ENCODE measurements around the gene NRG2. TPM values are rescaled to one million over a fixed set of nuclear protein-coding genes. Genes with fewer than 3 reads are reported as not detected.
A peak's percentile ranks its signal among the peaks of the same experiment; 100 is the strongest.

NRG2 gene
- total and polyA plus RNA-seq, 7 donors = 0.42 to 19.6 (median 3.5) TPM

DNA sequence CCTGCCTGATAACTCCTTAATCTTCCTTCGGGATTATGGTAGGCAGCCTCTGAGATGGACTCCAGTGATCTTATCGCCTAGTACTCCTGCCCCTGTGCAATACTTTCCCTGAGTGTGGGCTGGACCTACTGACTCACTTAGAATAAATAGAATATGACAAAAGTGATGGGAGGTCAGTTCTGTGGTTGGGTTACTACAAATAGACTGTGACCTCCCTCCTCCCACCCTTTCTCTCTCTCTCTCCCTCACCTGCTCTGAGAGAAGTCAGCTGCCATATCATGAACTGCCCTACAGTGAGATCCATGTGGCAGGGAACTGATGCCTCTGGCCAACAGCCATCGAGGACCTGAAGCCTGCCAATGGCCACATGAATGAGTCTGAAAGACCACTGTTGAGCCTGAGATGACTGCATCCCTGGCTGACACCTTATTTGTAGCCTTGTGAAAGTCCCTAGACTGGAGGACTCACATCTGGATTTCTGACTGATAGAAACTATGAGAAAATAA, 31.7 kb downstream of the NRG2 start:
- Histone ChIP-seq H3K27ac (peak overlapping the region; percentile 91), H3K4me1 (peaks cover 56% of the 10 kb centered on the region), H3K4me3 (no peak overlapping the region), H3K9me3 (no peaks in the 10 kb centered on the region), H3K36me3 (ENCODE audit: insufficient read depth in 1 of 2, low read depth in 1 of 2) (no peaks in the 10 kb centered on the region), H3K27me3 (ENCODE audit: insufficient read depth in 3 of 3, low read length in 2 of 3) (no peaks in the 10 kb centered on the region)
- TF ChIP-seq, protein P1, sequence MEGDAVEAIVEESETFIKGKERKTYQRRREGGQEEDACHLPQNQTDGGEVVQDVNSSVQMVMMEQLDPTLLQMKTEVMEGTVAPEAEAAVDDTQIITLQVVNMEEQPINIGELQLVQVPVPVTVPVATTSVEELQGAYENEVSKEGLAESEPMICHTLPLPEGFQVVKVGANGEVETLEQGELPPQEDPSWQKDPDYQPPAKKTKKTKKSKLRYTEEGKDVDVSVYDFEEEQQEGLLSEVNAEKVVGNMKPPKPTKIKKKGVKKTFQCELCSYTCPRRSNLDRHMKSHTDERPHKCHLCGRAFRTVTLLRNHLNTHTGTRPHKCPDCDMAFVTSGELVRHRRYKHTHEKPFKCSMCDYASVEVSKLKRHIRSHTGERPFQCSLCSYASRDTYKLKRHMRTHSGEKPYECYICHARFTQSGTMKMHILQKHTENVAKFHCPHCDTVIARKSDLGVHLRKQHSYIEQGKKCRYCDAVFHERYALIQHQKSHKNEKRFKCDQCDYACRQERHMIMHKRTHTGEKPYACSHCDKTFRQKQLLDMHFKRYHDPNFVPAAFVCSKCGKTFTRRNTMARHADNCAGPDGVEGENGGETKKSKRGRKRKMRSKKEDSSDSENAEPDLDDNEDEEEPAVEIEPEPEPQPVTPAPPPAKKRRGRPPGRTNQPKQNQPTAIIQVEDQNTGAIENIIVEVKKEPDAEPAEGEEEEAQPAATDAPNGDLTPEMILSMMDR (IDR thresholded peaks at IDR 0.05) = no peak
- DNase-seq (peak; percentile 66 to 92), ATAC-seq (peak; percentile 94 to 98 (median 96))
- intact Hi-C loops (cut with DNase I) = loop anchor here in 1 of 2 donors (2.0 kb wide), 1 partner anchor 25 kb away; no protein-coding TSS in a partner anchor
- WGBS, 3 donors = 29 to 36% (median 33%) methylated on average over 3 of the region's 3 CpGs

DNA sequence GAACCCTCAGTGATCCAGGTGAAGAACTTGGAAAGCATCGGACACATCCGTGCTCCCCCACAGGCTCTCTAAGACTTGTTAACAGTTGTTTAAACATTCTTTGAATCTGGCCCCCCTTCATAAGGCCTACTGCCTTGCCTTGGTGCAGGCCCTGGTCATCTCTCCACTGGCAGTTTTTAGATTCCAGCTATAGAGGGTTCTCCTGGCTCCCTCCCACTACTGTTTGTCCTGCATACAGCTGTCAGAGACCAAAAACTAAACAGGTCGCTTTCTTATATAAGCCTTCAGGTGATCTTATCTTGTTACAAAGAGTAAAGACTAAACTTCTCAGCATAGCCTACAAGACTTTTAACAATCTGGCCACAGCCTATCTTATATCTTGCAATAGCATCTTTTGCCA, 32.3 kb downstream of the NRG2 start:
- Histone ChIP-seq H3K36me3 (ENCODE audit: insufficient read depth in 1 of 2, low read depth in 1 of 2) (no peaks in the 10 kb centered on the region), H3K4me1 (peaks cover 51% of the 10 kb centered on the region), H3K27ac (peak overlapping the region; percentile 91), H3K27me3 (ENCODE audit: insufficient read depth in 3 of 3, low read length in 2 of 3) (no peaks in the 10 kb centered on the region), H3K9me3 (no peaks in the 10 kb centered on the region), H3K4me3 (no peak overlapping the region)
- 71 to 90% (median 86%) methylated on average over 3 of the region's 3 CpGs for WGBS, 3 donors
- TF ChIP-seq, protein P1 (IDR thresholded peaks at IDR 0.05) = no peak
- DNase-seq (no peak), ATAC-seq (peak in 2 of 4 donors; percentile 6 to 10)
- intact Hi-C loops (cut with DNase I) = loop anchor here in 1 of 2 donors (2.0 kb wide), 1 partner anchor 24 kb away; no protein-coding TSS in a partner anchor

DNA sequence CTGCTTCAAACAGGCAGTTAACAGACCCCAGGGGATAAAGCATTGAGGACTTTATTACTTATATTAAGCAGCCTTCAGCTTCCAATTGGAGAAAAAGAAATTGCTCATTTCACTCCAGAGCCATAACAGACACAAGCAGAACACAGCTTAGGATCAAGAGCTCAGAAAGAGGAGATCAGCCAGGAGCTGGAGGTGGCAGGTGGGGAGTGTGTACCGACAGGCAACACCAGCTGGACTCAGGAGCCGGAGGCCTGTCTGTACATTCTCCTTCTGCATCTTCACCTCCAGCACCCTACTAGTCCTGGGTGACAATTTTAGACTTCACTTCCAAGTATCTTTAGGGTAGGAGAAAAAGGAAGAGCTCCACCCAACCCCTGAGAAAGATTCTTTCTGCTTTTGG, 35.8 kb downstream of the NRG2 start:
- Histone ChIP-seq H3K9me3 (no peaks in the 10 kb centered on the region), H3K4me3 (no peak overlapping the region), H3K27me3 (ENCODE audit: insufficient read depth in 3 of 3, low read length in 2 of 3) (no peaks in the 10 kb centered on the region), H3K36me3 (ENCODE audit: insufficient read depth in 1 of 2, low read depth in 1 of 2) (no peaks in the 10 kb centered on the region), H3K4me1 (peaks cover 33% of the 10 kb centered on the region), H3K27ac (peak overlapping the region; percentile 31)
- intact Hi-C loops (cut with DNase I) = no loop called here
- 31 to 79% (median 44%) methylated on average over 2 of the region's 2 CpGs for WGBS, 3 donors
- no peak for DNase-seq
- TF ChIP-seq, protein P1 (IDR thresholded peaks at IDR 0.05) = no peak
- no peak for ATAC-seq

DNA sequence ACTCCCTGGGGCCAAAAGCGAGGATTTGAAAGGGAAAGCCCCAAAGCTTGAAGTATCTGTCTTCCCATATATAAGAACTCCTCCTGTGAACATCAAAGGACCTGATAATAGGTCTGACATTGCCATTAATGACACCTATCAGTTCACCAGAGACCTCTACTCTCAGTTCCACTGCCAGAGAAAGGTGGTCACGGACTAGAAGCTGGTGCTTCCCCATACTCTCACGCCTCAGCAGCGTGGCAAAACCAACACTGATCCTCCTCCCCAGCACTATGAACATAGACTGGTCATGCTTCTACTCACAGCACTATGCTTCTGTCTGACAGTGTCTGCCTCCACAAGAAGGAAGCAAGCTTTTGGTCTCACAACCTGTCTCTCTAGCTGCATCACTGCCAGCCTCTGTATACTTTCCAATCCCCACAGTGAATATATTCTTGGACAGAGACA, 37.9 kb downstream of the NRG2 start:
- Histone ChIP-seq H3K4me3 (no peak overlapping the region), H3K27ac (no peak overlapping the region), H3K9me3 (no peaks in the 10 kb centered on the region), H3K27me3 (ENCODE audit: insufficient read depth in 3 of 3, low read length in 2 of 3) (no peaks in the 10 kb centered on the region), H3K36me3 (ENCODE audit: insufficient read depth in 1 of 2, low read depth in 1 of 2) (no peaks in the 10 kb centered on the region), H3K4me1 (peaks cover 26% of the 10 kb centered on the region)
- TF ChIP-seq, protein P1 (IDR thresholded peaks at IDR 0.05) = no peak
- intact Hi-C loops (cut with DNase I) = no loop called here
- ATAC-seq (no peak), DNase-seq (no peak)
- 81 to 88% (median 85%) methylated on average over 4 of the region's 4 CpGs for WGBS, 3 donors

DNA sequence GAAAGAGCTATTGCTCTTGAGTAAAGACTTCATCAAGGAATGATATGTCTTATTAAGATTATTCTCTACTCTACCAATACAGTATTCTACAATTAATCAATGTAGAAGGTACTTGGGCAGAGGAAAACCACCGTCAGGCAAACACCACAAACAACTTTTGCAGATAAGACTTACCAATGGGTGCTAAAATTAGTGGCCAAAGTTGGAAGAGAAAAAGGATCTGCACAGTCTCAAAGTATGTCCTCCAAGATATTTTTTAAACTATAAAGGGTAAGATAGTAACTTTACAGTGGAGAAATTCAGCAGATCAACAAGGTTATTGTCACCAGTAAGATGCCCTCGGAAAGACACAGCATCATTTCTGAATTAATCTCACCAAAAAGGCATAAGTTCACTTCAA, 38.9 kb downstream of the NRG2 start:
- H3K4me1 ChIP-seq = peaks cover 26% of the 10 kb centered on the region
- ATAC-seq = no peak
- intact Hi-C loops (cut with DNase I) = loop anchor here in 1 of 2 donors (5.0 kb wide), 1 partner anchor 33 kb away; no protein-coding TSS in a partner anchor

More for the DNA sequence above, 38.9 kb downstream of the NRG2 start:
- H3K4me3 ChIP-seq = no peak overlapping the region
- 68 to 82% (median 68%) methylated on average over 2 of the region's 2 CpGs for WGBS, 3 donors
- TF ChIP-seq, protein P1 (IDR thresholded peaks at IDR 0.05) = no peak
- DNase-seq = no peak
- no peaks in the 10 kb centered on the region for H3K27me3 ChIP-seq (ENCODE audit: insufficient read depth in 3 of 3, low read length in 2 of 3)
- no peak overlapping the region for H3K27ac ChIP-seq
- H3K9me3 ChIP-seq = no peaks in the 10 kb centered on the region
- no peaks in the 10 kb centered on the region for H3K36me3 ChIP-seq (ENCODE audit: insufficient read depth in 1 of 2, low read depth in 1 of 2)

All from psoas muscle (tissue), 8 donors.